ENCODE results near the gene CFAP100.

GRCh38 chr3:126355777-126356372, 38.8 kb upstream of the CFAP100 start:
- peak; percentile 29; the same call in 1 of the 2 replicates for TF ChIP-seq NFIC (IDR thresholded peaks at IDR 0.05)
- peak; percentile 81 for TF ChIP-seq MAX (IDR thresholded peaks at IDR 0.05)
- TF ChIP-seq USF1 (IDR thresholded peaks at IDR 0.05): peak; percentile 78
- TF ChIP-seq TAF1 (IDR thresholded peaks at IDR 0.05; ENCODE audit: low read depth): no peak
- no peak for TF ChIP-seq EP300 (IDR thresholded peaks at IDR 0.05; ENCODE audit: borderline replicate concordance)
- peak; percentile 62 for TF ChIP-seq TCF12 (IDR thresholded peaks at IDR 0.05; ENCODE audit: low read depth)
- no peak for TF ChIP-seq TEAD4 (IDR thresholded peaks at IDR 0.05)
- TF ChIP-seq CREB1 (IDR thresholded peaks at IDR 0.05; ENCODE audit: low read depth): no peak
- TF ChIP-seq REST (IDR thresholded peaks at IDR 0.05; ENCODE audit: low read depth): no peak
- TF ChIP-seq CEBPB (IDR thresholded peaks at IDR 0.05): no peak
- peak; percentile 93 for TF ChIP-seq ZBTB7A (IDR thresholded peaks at IDR 0.05; ENCODE audit: low read depth)
- no peak for TF ChIP-seq FOXM1 (IDR thresholded peaks at IDR 0.05; ENCODE audit: borderline replicate concordance, low read depth)

Data from Ishikawa (cell line).